Activated gamma-delta T cell (primary cell): ENCODE results near the gene ZNHIT1.
"Not testable (repeated sequence)": the region's sequence is repeated elsewhere in the genome, so short reads cannot be mapped to it uniquely, and the experiment has no call there.

ENCODE experiments used
- DNase-seq: peaks from one replicate; lab custom pipeline; 2025; lab: John Stamatoyannopoulos, UW

ZNHIT1 gene

GRCh38 chr7:101241443-101242349, 23.7 kb downstream of the ZNHIT1 start:
- DNase-seq = no peak

GRCh38 chr7:101243646-101244374, 25.8 kb downstream of the ZNHIT1 start:
- DNase-seq = no peak

GRCh38 chr7:101244375-101245146, 26.6 kb downstream of the ZNHIT1 start, which contains the start of gene FIS1:
FIS1 (minus strand) TSS chr7:101245081; CDS start chr7:101245004, 77 bp downstream.
- DNase-seq = peak; percentile 85

DNA sequence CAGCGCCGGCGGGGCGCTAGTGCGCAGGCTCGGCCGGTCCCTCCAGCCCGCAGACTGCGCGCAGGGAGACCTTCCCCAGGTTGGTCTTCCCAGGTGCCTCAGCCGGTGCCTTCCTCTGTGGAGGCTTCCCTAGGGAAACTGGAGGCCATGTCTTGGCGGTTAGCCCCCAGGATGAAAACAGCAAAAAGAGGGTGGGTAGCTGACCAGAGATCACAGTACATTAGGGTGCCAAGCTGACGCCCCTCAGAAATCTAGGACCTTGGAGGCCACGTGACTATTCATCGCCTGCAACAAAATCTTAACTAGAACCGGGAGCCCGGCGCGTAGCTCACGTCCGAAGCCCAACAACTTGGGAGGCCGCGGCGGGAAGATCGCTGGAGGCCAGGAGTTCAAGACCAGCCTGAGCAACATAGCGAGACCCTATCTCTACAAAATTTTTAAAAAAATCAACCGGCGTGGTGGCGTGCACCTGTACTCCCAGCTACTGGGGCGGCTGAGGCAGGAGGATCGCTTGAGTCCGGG, 27.2 kb downstream of the ZNHIT1 start:
- no peak for DNase-seq

GRCh38 chr7:101248276-101248675, 30.3 kb downstream of the ZNHIT1 start:
- DNase-seq = no peak

DNA sequence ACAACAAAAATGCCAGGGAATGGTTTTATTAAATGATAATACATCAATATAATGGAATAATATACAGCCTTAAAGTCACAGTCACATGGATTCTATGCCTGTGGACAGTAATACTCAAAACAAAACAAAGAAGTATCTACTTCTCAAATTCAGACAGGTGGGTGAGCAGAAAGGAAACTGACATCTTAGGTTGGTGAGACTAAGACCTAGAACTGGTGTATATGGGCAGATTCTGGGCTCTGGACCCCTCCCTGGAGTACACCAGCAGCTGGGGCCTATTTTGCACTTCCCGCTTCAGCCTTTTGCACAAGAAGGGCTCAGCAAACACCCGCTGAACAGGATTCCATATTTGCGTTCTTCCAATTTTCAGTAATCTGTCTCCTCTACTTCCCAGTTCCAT, 32.4 kb downstream of the ZNHIT1 start:
- no peak for DNase-seq

DNA sequence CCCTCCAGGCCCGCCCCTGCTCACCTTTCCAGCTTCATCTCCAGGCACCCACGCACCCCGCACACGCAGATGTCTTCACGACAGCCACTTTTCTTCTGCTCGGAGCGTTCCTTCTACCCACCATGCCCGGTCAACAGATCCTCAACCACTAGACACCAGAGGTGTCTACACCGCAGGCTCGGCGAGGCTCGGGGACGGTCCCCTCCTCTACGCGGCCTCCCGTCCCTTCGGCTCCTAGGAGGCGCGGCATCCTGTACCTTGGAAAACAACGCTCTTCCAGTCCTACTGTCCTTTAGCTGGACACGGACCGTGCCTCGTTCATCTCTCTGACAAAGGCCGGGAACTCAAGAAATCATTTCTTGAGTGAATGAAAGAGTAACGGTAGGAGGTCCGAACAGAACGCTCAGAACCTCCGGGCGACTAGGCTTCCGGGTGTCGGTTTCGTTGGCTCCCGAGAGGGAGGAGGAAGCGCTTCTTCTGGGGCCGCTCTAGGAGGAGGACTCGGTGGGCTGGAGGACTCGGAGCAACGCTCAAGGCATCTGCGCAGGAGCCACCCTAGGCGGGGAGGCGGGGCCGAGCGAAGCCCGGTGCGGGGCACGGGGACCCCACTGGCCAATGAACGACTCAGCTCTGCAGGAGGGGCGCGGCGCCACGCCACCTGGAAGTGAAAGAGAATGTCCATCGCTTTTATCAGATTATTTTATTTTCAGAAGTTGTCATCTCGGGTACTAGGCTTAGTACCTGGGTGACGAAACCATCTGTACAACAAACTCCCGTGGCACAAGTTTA, 34.1 kb downstream of the ZNHIT1 start:
- peak; percentile 94 for DNase-seq

DNA sequence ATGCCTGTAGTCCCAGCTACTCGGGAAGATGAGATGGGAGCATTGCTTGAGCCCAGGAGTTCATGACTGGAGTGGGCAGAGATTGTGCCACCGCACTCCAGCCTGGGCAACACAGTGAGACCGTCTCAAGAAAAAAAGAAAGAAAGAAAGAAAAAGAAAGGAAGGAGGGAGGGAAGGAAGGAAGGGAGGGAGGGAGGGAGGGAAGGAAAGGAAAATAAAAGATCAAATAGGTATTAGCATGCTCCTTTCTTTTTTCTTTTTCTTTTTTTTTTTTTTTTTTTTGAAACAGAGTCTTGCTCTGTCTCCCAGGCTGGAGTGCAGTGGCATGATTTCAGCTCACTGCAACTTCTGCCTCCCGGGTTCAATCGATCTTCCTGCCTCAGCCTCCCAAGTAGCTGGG, 35.2 kb downstream of the ZNHIT1 start:
- DNase-seq = not testable (repeated sequence)

DNA sequence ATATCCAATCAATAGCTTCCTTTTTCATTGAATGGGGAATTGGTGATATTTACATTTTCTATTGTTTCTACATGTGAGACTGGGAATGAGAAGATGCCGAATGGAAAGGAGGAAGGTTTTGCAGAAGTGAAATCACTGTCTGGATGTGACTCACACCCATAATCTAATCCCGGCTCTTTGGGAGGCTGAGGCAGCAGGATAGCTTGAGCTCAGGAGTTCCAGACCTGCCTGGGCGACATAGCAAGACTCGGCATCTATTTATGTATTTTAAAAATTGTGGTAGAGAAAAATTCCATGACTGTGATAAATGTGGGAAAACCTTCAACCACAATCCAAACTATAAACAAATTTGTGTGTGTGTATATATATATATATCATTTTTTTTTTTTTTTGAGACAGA, 37.8 kb downstream of the ZNHIT1 start:
- no peak for DNase-seq

DNA sequence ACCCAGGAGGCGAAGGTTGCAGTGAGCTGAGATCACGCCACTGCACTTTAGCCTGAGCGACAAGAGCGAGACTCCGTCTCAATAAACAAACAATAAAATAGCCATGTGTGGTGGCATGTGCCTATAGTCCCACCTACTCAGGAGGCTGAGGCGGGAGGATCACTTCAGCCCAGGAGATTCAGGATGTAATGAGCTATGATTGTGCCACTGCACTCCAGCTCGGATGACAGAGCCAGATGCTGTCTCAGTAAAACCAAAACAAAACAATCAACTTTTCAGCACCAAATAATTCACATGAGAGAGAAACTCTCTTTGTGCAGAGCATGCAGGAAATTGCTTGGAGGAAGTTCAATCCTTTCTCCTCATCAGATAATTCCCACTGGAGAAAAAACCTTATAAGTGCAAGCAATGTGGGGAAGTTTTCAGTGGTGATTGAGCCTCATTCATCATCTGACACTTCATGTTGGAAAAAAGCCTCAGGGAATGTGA, 40.3 kb downstream of the ZNHIT1 start:
- no peak for DNase-seq

- not testable (repeated sequence) for DNase-seq
Measured at GRCh38 chr7:101264102-101264706, 46.2 kb downstream of the ZNHIT1 start.

GRCh38 chr7:101265622-101266516, 47.9 kb downstream of the ZNHIT1 start:
- DNase-seq = no peak

GRCh38 chr7:101269664-101270063, 51.7 kb downstream of the ZNHIT1 start:
- DNase-seq = no peak

DNA sequence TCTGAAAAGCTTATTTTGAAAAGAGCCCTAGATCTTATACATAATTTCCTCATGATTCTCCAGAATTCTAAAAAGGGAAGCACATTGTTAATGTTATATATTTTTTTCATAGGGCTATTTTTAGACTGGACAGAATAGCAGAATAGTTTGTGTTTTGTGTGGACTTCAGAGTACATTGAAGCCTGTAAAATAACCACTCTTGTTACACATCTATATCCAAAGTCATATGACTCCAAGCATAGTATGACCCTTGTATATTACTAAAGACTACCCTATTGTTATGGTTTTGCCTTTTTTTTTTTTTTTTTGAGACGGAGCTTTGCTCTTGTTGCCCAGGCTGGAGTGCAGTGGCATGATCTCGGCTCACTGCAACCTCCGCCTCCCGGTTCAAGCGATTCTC, 53.1 kb downstream of the ZNHIT1 start:
- DNase-seq = no peak

DNA sequence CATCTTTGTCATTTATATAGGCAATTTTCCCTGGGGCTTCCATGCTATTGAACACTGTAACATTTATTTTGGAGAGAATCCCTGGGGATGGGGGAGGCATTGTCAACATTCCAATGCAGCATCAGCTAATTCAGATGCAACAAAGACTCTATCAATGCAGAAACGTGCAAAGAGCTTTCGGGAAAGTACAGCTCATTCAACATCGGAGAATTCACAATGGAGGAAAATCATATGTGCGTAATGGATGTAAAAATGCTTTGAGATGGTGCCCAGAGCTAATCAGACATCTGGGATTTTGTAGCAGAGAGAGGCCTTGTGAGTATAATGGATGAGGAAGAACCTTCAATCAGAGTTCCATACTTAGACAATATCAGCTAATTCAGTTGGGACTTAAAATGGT, 55.2 kb downstream of the ZNHIT1 start:
- no peak for DNase-seq
